ENCODE results near the gene RRBP1.
"Not testable (repeated sequence)": the region's sequence is repeated elsewhere in the genome, so short reads cannot be mapped to it uniquely, and the experiment has no call there.

The RRBP1 gene

GRCh38 chr20:17714597-17714996, 32.6 kb upstream of the RRBP1 start:
- Mint-ChIP-seq H3K27ac (no peak overlapping the region), H3K9me3 (no peaks in the 10 kb centered on the region), H3K27me3 (peaks cover 9% of the 10 kb centered on the region), H3K4me1 (no peaks in the 10 kb centered on the region), H3K4me3 (no peak overlapping the region), H3K36me3 (no peaks in the 10 kb centered on the region)
- ATAC-seq (ENCODE audit: low read depth) (no peak), DNase-seq (ENCODE audit: low spot score in 2 of 2) (no peak)

- H3K9me3 Mint-ChIP-seq, result no peaks in the 10 kb centered on the region
- no peak overlapping the region for H3K27ac Mint-ChIP-seq
- H3K4me1 Mint-ChIP-seq, result no peaks in the 10 kb centered on the region
- ATAC-seq (ENCODE audit: low read depth) (no peak), DNase-seq (ENCODE audit: low spot score in 2 of 2) (no peak)
- H3K36me3 Mint-ChIP-seq, result no peaks in the 10 kb centered on the region
- H3K4me3 Mint-ChIP-seq, result no peak overlapping the region
- H3K27me3 Mint-ChIP-seq, result peaks cover 9% of the 10 kb centered on the region
Observed at GRCh38 chr20:17712708-17713107, 30.7 kb upstream of the RRBP1 start.

GRCh38 chr20:17712201-17712600, 30.2 kb upstream of the RRBP1 start:
- Mint-ChIP-seq H3K27me3 (peaks cover 9% of the 10 kb centered on the region), H3K9me3 (no peaks in the 10 kb centered on the region), H3K4me1 (no peaks in the 10 kb centered on the region), H3K36me3 (no peaks in the 10 kb centered on the region), H3K27ac (no peak overlapping the region), H3K4me3 (no peak overlapping the region)
- ATAC-seq (ENCODE audit: low read depth) (no peak), DNase-seq (ENCODE audit: low spot score in 2 of 2) (no peak)

- no peaks in the 10 kb centered on the region for H3K4me1 Mint-ChIP-seq
- ATAC-seq (ENCODE audit: low read depth) (no peak), DNase-seq (ENCODE audit: low spot score in 2 of 2) (no peak)
- H3K36me3 Mint-ChIP-seq, result no peaks in the 10 kb centered on the region
- H3K27me3 Mint-ChIP-seq, result peaks cover 9% of the 10 kb centered on the region
- no peak overlapping the region for H3K4me3 Mint-ChIP-seq
- H3K9me3 Mint-ChIP-seq, result no peaks in the 10 kb centered on the region
- H3K27ac Mint-ChIP-seq, result no peak overlapping the region
Observed at GRCh38 chr20:17711267-17711627, 29.2 kb upstream of the RRBP1 start.

GRCh38 chr20:17710379-17711266, 28.6 kb upstream of the RRBP1 start:
- DNase-seq (ENCODE audit: low spot score in 2 of 2) (no peak), ATAC-seq (ENCODE audit: low read depth) (no peak)
- H3K4me1 Mint-ChIP-seq, result no peaks in the 10 kb centered on the region
- H3K27me3 Mint-ChIP-seq, result peaks cover 9% of the 10 kb centered on the region
- no peak overlapping the region for H3K4me3 Mint-ChIP-seq
- no peaks in the 10 kb centered on the region for H3K9me3 Mint-ChIP-seq
- no peak overlapping the region for H3K27ac Mint-ChIP-seq
- H3K36me3 Mint-ChIP-seq, result no peaks in the 10 kb centered on the region

GRCh38 chr20:17709361-17710293, 27.6 kb upstream of the RRBP1 start:
- H3K27ac Mint-ChIP-seq, result no peak overlapping the region
- H3K9me3 Mint-ChIP-seq, result no peaks in the 10 kb centered on the region
- ATAC-seq (ENCODE audit: low read depth) (no peak), DNase-seq (ENCODE audit: low spot score in 2 of 2) (no peak)
- no peaks in the 10 kb centered on the region for H3K36me3 Mint-ChIP-seq
- no peaks in the 10 kb centered on the region for H3K4me1 Mint-ChIP-seq
- peaks cover 9% of the 10 kb centered on the region for H3K27me3 Mint-ChIP-seq
- H3K4me3 Mint-ChIP-seq, result no peak overlapping the region

GRCh38 chr20:17708675-17709360, 26.8 kb upstream of the RRBP1 start:
- Mint-ChIP-seq H3K4me3 (no peak overlapping the region), H3K27me3 (peaks cover 9% of the 10 kb centered on the region), H3K4me1 (no peaks in the 10 kb centered on the region), H3K36me3 (no peaks in the 10 kb centered on the region), H3K27ac (no peak overlapping the region), H3K9me3 (no peaks in the 10 kb centered on the region)
- ATAC-seq (ENCODE audit: low read depth) (no peak), DNase-seq (ENCODE audit: low spot score in 2 of 2) (no peak)

- not testable (repeated sequence) for DNase-seq (ENCODE audit: low spot score in 2 of 2); H3K27me3 Mint-ChIP-seq; H3K4me3 Mint-ChIP-seq; ATAC-seq (ENCODE audit: low read depth); H3K4me1 Mint-ChIP-seq; H3K9me3 Mint-ChIP-seq; H3K36me3 Mint-ChIP-seq; H3K27ac Mint-ChIP-seq
Observed at GRCh38 chr20:17707951-17708350, 25.9 kb upstream of the RRBP1 start.

- Mint-ChIP-seq H3K4me3 (no peak overlapping the region), H3K4me1 (no peaks in the 10 kb centered on the region), H3K27me3 (peaks cover 1% of the 10 kb centered on the region), H3K9me3 (no peaks in the 10 kb centered on the region), H3K36me3 (no peaks in the 10 kb centered on the region), H3K27ac (no peak overlapping the region)
- DNase-seq (ENCODE audit: low spot score in 2 of 2) (no peak), ATAC-seq (ENCODE audit: low read depth) (no peak)
Observed at GRCh38 chr20:17706632-17707031, 24.6 kb upstream of the RRBP1 start.

GRCh38 chr20:17705916-17706315, 23.9 kb upstream of the RRBP1 start:
- DNase-seq (ENCODE audit: low spot score in 2 of 2) (no peak), ATAC-seq (ENCODE audit: low read depth) (no peak)
- Mint-ChIP-seq H3K4me3 (no peak overlapping the region), H3K27ac (no peak overlapping the region), H3K27me3 (peaks cover 1% of the 10 kb centered on the region), H3K9me3 (no peaks in the 10 kb centered on the region), H3K36me3 (no peaks in the 10 kb centered on the region), H3K4me1 (no peaks in the 10 kb centered on the region)

- H3K27me3 Mint-ChIP-seq, result peaks cover 1% of the 10 kb centered on the region
- no peaks in the 10 kb centered on the region for H3K9me3 Mint-ChIP-seq
- no peaks in the 10 kb centered on the region for H3K36me3 Mint-ChIP-seq
- H3K4me1 Mint-ChIP-seq, result no peaks in the 10 kb centered on the region
- DNase-seq (ENCODE audit: low spot score in 2 of 2) (no peak), ATAC-seq (ENCODE audit: low read depth) (no peak)
- H3K4me3 Mint-ChIP-seq, result no peak overlapping the region
- H3K27ac Mint-ChIP-seq, result no peak overlapping the region
Observed at GRCh38 chr20:17704589-17705317, 22.7 kb upstream of the RRBP1 start.

GRCh38 chr20:17701826-17702225, 19.8 kb upstream of the RRBP1 start:
- DNase-seq (ENCODE audit: low spot score in 2 of 2), result no peak
- no peak overlapping the region for H3K4me3 Mint-ChIP-seq
- H3K9me3 Mint-ChIP-seq, result no peaks in the 10 kb centered on the region
- peaks cover 5% of the 10 kb centered on the region for H3K27me3 Mint-ChIP-seq
- no peaks in the 10 kb centered on the region for H3K36me3 Mint-ChIP-seq
- H3K27ac Mint-ChIP-seq, result no peak overlapping the region
- no peak for ATAC-seq (ENCODE audit: low read depth)
- no peaks in the 10 kb centered on the region for H3K4me1 Mint-ChIP-seq

GRCh38 chr20:17700637-17701036, 18.6 kb upstream of the RRBP1 start:
- Mint-ChIP-seq H3K4me3 (no peak overlapping the region), H3K4me1 (no peaks in the 10 kb centered on the region), H3K27ac (no peak overlapping the region), H3K27me3 (peaks cover 9% of the 10 kb centered on the region), H3K36me3 (no peaks in the 10 kb centered on the region), H3K9me3 (peaks cover 2% of the 10 kb centered on the region)
- ATAC-seq (ENCODE audit: low read depth) (no peak), DNase-seq (ENCODE audit: low spot score in 2 of 2) (no peak)
